Coronary artery (tissue), 2 donors: ENCODE results near the gene PAQR7.
A peak's percentile ranks its signal among the peaks of the same experiment; 100 is the strongest.

Experiments used
- DNase-seq: peaks from one replicate; pipeline ENCODE4 v3.0.0-alpha.2; 2017; ENCODE audit warnings: low spot score
- H3K27ac ChIP-seq, 2 donors: fragments of 200-600 bp; sonication (generic); one replicate each; pipeline ENCODE4 v1.5.1; 2016 to 2019
- H3K4me3 ChIP-seq: fragments of 200-600 bp; sonication (generic); 2 replicates; pipeline ENCODE4 v1.5.1; 2016; ENCODE audit warnings: mild to moderate bottlenecking, moderate library complexity
- TF ChIP-seq, protein P1 (sequence below): fragments of 200-600 bp; sonication (generic); IDR thresholded peaks from one replicate; pipeline ENCODE4 v1.5.1; 2019; ENCODE audit warnings: antibody characterized with exemption

PAQR7 gene, protein sequence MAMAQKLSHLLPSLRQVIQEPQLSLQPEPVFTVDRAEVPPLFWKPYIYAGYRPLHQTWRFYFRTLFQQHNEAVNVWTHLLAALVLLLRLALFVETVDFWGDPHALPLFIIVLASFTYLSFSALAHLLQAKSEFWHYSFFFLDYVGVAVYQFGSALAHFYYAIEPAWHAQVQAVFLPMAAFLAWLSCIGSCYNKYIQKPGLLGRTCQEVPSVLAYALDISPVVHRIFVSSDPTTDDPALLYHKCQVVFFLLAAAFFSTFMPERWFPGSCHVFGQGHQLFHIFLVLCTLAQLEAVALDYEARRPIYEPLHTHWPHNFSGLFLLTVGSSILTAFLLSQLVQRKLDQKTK

DNA sequence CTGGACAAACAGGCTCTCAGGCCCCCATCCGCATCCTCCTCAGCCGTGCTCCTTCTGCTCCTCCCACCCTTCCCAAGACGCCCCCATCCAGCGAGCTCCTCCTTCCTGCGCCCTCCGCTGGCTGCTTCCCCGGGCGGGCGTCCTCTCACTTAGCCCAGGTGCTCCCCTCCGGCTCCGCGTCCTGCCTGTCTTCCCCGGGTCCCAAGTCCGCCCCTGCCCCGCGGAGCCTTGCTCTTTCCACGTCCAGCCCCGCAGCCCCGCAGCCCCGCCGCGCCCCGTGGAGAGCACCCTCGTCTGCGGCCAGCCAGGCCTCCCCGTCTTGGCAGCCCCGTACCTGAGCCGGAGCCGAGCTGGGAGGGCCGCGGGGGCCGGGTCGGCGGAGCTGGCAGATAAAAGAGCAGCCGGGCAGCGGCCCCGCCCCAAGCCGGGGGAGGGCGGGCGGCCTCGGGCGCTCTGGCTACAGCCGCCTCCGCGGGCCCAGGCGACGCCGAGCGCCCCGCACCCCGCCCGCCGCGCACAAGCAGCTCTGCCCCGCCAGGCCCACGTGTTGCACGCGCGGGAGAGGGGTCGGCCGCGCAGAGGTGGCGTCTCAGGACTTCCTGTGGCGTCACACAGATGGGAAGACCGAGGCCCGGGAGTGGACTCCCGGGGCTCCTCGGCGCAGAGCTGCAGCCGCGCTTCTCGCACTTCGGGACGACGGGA is at the start of gene PAQR7:
Gene PAQR7, minus strand, starts transcription at position 555 of the 702 bp plus-strand sequence. CDS start 11,869 bp downstream, outside the sequence.
- peak; percentile 87 for DNase-seq
- Histone ChIP-seq H3K4me3 (peak within 1 kb of the TSS; percentile 87), H3K27ac (peak within 1 kb of the TSS; percentile 60 to 84)
- TF ChIP-seq, protein P1, sequence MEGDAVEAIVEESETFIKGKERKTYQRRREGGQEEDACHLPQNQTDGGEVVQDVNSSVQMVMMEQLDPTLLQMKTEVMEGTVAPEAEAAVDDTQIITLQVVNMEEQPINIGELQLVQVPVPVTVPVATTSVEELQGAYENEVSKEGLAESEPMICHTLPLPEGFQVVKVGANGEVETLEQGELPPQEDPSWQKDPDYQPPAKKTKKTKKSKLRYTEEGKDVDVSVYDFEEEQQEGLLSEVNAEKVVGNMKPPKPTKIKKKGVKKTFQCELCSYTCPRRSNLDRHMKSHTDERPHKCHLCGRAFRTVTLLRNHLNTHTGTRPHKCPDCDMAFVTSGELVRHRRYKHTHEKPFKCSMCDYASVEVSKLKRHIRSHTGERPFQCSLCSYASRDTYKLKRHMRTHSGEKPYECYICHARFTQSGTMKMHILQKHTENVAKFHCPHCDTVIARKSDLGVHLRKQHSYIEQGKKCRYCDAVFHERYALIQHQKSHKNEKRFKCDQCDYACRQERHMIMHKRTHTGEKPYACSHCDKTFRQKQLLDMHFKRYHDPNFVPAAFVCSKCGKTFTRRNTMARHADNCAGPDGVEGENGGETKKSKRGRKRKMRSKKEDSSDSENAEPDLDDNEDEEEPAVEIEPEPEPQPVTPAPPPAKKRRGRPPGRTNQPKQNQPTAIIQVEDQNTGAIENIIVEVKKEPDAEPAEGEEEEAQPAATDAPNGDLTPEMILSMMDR: no peak

DNA sequence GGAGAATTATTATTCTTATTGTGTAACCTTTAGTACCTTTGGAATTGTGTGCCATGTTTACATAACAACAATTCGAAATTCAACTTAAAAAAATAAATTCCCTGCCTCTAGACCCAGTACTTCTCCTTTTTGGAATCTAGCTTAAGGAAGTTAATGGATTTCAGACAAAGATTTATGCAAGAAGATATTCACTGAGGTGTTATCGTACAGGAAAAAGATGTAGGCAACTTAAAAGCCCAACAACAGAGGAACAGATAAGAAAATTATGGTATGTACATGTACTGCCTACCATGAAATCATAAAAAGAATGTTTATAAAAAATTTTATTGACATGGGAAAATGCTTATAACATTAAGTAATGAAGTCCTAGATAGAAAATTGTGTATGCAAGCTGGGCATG is 48.9 kb upstream of the PAQR7 start:
- TF ChIP-seq, protein P1: no peak
- no peak overlapping the region for H3K4me3 ChIP-seq
- H3K27ac ChIP-seq: no peak overlapping the region
- no peak for DNase-seq

DNA sequence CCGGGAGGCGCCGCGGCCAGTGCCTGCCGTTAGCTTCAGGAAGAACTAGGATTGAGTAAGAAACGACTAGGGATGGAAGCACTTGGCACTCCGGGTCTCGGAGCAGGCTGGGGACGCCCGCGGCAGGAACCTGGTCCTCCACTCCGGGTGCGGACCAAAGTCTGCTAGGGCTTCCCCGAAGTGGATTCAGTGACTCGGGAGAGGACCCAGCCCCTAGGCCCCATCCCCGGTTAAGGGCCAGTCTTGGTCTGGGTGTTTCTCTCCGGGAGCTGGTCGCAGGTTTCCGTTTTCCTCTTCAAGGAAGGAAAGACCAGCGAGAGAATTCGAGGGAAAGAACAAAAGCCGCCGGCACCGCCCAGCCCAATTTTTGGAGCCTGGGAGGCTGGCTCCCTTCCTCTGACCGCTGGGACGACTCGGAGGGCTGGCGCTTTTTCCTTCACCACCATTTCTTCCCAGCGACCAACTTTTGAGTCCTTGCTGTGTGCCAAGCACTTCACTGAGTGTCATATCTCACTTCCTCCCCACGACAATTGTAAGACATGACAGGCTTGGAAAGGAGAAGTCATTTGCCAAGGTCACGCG is 47.6 kb upstream of the PAQR7 start:
- DNase-seq: no peak
- peak overlapping the region; percentile 80 for H3K4me3 ChIP-seq
- TF ChIP-seq, protein P1: no peak
- H3K27ac ChIP-seq: peak overlapping the region; percentile 86 to 90

DNA sequence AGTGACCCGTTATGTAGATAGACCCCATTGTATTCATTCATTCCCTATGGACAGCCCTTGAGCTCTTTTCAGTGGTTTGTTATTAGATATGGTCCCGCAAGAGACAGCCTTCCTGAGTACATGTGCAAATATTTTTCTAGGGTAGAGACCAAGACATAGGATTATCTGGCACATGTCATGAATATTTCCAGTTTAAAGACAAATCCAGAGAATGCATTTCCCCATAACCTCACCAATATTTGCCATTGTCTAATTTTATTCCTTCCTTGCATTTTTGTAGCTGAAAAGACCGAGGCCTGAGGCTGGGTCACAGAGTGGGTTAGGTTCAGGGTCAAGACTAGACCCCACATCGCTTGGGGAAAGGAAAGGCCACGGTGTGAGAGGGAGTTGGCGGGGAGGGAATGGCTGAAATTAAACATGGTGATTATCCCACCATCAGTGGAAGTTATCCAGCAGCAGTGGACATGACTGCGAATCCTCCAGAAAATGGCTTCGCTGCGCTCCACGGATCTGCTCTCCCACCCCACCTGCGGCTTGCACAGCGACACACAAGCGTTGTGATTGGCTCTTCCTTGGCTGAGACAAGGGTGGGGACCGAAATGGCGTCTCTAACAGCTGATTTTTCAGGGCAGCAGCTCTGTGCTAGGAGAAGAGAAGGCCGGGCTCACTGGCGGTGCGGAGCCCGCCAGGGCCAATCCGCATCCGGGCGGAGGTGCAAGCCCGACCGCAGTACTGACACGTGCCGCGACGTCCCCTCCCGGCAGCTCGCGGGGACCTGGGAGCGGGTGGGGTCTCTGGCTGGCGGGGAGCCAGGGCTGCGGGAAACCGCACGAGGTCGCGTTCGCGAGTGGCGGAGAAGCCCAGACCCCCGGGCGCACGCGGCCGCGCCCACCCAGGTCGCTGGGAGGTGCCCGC is 46.8 kb upstream of the PAQR7 start:
- TF ChIP-seq, protein P1: no peak
- Histone ChIP-seq H3K4me3 (peak overlapping the region; percentile 80), H3K27ac (peak overlapping the region; percentile 86 to 90)
- peak; percentile 77 for DNase-seq

DNA sequence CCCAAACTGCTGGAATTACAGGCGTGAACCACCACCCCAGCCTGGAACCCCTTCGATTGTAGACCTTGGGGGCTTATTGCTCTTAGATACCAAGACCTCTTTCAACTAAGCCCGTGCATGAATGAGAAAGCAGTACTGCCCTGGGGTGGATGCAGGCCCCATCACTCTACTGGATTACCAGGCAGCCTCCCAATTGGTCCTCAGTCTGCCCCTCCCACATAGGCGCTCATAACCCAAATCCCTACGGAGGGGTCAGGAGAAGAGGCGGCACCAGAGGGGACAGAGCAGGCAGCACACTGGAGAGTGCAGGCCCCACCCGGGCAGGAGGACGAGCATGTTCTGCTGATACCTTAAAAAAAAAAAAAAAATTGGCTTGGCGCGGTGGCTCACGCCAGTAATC is 43.1 kb upstream of the PAQR7 start:
- no peak overlapping the region for H3K27ac ChIP-seq
- TF ChIP-seq, protein P1: no peak
- no peak for DNase-seq

DNA sequence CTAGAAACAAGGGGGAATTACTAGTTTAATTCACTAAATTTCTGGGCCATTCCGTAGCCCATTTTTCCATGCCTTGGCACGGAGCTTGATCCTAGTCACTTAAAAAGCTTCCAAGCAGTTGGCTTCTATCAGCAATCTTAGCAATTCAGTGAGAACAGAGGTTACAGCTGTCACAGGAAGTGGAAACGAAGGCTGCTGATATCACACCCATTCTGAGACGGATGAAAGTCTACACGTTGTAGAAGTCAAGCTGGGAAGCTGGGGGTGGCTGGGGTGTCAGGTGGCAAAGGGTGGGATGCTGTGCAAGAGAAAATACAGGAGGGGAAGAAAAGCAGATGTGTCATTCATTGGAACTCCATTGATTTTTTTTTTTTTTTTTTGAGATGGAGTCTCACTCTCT is 42.5 kb upstream of the PAQR7 start:
- TF ChIP-seq, protein P1: no peak
- Histone ChIP-seq H3K4me3 (no peak overlapping the region), H3K27ac (no peak overlapping the region)
- DNase-seq: no peak

More for the DNA sequence above, 43.1 kb upstream of the PAQR7 start:
- H3K4me3 ChIP-seq: no peak overlapping the region
